Activated CD4-positive, CD25-positive, alpha-beta regulatory T cell treated with anti-CD3 and anti-CD28 coated beads, Interleukin-2, amount 50 U/mL, for 16 hours (primary cell): ENCODE results near the gene PER3.

Source experiments
- DNase-seq: peaks from one replicate; pipeline ENCODE4 v3.0.0-alpha.2; 2020; ENCODE audit warnings: low read depth, low spot score

Gene PER3

DNA sequence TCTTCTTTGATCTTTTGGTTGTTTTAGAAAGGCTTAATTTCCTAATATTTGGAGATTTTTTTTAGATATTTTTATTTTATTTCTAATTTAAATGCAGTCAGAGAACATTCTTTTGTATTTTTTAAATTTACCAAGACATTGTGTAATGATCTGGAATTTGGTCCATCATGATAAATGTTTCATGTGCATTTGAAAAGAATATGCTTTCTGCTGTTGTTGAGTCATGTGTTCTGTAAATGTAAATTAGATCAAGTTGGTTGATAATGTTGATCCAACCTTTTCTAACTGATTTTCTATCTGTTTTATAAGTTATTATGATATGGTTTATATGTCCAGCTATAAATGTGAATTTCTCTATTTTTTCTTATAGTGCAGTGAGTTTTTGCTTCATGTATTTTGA lies 48.9 kb downstream of the PER3 start:
- DNase-seq: no peak

DNA sequence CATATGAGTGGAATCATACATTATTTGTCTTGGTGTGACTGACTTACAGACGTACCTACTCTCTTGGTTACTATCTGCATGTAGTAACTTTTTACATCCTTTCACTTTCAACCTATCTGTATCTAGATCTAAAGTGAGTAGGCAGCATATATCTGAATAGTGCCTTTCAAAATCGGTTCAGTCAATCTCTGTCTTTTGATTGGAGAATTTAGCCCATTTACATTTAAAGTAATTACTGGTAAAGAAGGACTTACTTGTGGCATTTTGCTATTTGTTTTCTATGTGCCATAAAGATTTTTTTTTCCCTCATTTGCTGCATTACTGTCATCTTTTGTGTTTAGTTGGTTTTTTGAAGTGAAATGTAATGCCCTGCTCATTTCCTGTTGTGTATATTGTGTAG lies 54.6 kb downstream of the PER3 start:
- DNase-seq: no peak

DNA sequence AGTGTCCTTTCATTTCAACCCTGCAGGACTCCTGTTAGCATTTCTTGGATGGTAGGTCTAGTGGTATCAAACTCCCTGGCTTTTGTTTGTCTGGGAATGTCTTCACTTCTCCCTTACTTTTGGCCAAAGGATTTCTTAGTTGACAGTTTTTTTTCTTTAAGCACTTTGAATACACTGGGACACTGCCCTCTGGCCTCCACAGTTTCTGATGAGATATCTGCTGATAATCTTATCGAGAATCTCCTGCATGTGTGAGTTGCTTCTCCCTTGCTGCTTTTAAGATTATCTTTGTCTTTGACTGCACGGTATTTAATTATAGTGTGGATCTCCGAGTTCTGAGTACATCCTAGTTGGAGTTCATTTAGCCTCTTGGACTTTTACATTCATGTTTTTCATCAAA lies 55.4 kb downstream of the PER3 start:
- no peak for DNase-seq

DNA sequence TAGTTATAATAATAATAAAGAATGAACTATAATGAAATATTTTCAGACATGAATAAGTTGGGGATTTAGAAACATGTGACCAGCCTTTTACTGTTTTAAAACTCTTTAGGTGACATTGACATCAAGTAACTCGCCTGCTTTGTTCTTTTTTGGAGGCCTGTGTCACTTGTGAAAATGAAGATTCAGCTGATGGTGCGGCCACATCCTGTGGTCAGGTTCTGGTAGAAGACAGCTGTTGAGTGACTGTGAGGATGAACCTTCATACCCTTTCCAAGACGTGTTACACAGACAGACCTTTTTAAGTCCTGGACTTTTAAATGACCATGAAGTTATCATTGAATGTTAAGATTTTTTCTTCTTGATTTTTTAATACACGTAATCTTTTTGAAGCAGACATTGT lies 58.4 kb downstream of the PER3 start:
- no peak for DNase-seq

DNA sequence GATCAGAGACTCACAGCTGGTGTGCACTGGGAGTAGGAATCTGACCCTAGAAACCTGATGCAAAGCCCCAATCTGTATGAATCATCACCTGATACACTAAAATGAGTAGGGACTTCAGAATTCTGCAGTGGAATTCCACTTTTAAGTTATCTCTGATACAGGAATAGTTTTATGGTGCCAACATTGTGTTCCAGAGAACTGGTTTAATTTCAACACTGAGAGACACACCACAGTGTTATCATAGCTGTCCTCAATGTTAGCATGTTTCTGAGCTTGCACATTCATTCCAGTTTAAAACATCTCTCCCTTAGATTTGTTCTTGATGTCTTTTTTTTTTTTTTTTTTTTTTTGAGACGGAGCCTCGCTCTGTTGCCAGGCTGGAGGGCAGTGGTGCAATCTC lies 61.7 kb downstream of the PER3 start:
- no peak for DNase-seq

DNA sequence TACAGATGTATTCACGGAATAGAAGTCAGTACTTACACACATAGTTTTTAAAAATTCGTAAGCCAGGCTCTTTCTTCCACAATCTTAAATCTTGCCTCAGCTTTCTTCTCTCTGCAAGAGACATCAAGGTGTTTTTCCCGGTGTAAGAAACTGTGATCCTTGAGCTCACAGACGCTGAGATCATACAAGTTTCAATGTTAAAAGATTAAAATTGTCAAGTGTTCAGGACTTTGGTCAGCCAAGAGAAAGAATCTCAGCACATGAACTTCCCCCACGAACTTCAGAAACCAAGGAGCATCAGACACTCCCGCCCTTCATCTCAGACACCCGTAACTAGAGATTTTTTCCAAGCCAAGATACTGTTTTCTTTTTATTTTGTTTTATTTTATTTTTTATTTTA lies 62.6 kb downstream of the PER3 start:
- no peak for DNase-seq

DNA sequence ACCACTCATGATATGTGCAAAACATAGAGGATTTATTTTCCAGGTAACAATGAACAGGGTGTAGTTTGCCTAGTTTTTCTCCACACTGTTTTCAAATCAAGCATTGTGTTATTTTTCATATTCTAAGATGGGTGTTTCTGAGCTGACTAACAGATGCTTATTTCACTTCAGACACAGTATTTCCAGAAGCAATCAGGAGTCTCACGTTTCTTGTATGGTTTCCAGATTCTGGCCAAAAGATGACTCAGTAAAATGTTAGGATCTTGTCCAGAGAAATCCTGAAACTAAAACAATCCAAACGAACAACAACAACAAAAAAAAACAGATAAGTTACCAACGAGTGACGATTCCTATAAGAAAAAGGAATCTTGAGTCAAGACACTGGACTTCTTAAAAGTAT lies 63.5 kb downstream of the PER3 start:
- DNase-seq: no peak

DNA sequence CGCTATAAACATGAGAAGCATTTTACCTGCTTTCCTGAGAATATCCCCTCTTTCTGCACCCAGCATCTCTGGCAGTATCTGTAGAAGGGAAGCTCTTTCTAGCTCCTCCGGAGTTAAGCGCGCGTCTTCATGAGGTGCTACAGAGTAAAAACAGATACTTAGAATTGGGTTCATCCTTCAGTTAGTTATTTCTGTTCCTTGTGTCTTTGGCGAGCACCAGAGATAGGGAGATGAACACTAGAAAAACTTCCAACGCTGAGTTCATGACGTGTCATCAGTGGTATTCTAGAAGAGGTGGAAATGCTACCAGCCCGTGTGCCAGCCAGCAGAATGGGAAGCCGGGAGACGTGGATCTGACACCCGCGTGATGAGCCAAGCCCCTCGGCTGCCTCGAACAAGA lies 66.7 kb downstream of the PER3 start:
- no peak for DNase-seq

DNA sequence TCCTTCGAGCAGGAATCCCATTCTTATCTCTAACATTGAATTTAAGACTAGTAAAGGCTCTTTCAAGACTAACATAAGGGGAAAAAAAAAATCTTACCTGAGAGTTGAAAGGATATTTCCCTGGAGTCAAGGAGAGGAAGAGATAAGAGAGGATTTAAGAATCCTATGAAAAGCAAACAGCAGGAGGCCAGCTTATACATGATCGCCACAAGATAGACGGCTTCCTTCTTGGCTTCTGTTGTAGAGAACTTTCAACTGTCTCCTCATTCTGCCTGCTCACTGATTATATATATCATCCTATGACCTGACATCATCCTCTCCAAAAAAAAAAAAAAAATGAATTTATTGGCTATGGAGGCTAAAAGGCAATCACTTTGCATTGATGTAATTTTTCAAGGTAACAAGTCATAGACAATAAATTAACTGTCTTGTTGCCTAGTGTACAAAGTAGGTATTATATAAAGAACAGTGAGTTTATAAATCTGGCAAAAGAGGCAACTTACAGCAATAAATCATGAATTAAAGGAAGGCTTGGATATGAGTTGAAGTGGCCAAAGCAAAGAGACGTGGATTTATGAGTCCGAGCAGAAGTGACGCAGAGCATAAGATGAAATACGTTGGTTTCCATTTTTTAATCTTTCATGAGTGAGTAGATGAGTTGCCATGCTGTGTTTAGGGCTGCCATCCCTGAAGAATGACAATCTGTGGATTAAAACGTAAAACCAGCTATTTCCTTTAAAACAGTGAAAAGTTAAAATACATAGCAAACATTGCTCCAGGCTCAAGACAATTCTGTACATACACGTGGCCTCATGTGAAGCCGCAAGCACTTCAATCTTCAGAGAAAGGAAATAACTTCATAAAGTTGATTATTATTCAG lies 69.0 kb downstream of the PER3 start, which contains the start of gene UTS2:
UTS2 (minus strand) TSS at position 262 of the 880 bp plus-strand sequence; CDS start at position 200, 62 bp downstream.
- DNase-seq: no peak

DNA sequence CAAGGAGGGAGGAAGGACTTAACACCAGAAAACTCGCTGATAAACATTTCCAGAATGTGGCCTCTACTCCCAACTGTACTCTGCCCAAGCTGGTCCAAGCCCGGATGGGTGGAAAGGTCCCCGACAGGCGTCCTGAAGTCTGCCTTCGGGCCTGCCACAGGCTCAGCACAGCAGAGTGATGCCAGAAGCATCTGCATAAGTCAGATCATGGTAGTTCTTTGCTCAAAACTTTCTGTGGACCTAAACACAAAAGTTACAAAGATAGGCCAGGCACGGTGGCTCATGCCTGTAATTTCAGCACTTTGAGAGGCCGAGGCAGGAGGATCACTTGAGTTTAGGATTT lies 69.6 kb downstream of the PER3 start:
- DNase-seq: no peak

DNA sequence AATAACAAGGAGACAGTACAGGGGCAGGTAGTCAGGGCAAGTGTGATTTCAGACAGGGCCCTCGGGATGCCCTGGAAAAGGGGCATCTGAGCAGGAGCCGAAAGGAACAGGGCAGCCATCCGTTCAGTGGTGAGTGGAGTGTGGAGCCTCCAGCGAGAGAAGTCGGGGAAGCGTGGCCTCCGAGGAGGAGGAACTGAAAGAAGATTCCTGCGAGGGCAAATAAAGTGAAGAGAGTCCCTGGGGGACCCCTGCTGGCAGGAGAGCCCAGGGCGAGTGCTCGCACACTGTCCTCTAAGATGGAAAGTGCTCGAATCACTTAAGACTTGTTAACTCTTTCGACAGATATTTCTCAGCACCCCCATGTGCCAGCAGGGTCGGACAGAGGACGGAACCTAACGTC lies 72.3 kb downstream of the PER3 start:
- DNase-seq: no peak

DNA sequence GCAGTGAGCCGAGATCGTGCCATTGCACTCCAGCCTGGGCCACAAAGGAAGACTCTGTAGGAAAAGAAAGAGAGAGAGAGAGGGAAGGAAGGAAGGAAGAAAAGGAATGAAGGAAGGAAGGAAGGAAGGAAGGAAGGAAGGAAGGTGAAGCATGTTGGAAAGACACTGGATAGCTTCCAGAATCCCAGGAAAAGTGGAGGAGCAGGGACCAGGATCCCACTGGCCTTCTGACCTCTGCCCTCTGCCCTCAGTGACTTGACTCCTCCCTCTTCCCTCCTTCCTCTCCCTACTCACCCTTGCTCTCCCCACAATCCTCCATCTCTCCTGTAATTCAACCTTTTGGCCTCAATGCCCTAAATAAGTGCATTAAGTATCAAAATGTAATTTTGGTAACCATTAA lies 72.9 kb downstream of the PER3 start:
- no peak for DNase-seq

DNA sequence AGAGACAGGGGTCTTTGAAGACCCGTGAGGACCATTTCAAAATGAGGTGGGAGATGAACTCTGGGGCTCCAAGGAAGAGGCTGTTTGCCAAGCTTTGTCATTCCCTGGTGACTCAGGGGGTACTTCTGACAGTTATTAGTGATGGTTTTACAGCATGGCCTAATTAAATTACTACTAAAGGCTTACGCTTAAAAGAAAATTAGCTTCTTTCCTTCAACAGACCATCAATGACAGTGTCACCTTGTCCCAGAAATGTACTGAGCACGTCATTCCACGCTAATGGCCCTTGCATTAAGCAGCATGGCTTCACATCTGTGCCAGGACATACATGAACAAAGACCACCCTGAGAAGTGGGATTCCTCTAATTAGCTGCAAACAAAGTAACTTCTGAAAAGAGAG lies 73.9 kb downstream of the PER3 start:
- DNase-seq: no peak

DNA sequence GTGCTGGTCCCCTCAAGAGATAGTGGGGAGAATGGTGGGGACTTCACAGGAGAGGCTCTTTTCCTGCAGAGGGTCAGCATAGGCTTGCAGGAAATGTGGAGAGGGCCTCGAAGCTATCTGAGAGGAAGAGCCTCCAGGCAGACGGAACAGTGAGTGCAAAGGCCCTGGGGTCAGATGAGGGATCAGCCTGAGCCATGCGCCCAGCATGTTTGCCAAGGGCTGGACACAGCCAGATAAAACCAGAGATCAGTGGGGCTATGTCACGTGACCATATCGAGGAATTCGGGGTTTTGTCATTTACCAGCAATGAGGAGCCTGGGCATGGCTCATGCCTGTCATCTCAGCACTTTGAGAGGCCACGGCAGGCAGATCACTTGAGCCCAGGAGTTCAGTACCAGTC lies 75.3 kb downstream of the PER3 start:
- no peak for DNase-seq

DNA sequence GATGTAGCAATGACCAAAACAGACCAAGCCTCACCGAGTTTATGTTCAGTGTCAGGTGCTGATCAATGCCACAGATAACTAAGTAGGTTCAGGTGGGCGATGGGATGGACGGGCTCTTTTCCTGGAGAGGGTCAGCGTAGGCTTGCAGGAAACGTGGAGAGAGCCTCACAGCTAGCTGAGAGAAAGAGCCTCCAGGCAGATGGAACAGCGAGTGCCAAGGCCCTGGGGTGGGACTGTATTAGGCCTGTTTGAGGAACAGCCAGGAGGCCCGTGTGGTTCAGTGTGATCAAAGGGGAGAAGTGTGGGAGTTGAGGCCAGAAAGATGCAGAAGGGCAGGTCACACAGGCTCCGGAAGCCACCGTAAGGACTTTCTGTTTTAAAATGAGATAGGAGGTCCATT lies 76.0 kb downstream of the PER3 start:
- DNase-seq: no peak

DNA sequence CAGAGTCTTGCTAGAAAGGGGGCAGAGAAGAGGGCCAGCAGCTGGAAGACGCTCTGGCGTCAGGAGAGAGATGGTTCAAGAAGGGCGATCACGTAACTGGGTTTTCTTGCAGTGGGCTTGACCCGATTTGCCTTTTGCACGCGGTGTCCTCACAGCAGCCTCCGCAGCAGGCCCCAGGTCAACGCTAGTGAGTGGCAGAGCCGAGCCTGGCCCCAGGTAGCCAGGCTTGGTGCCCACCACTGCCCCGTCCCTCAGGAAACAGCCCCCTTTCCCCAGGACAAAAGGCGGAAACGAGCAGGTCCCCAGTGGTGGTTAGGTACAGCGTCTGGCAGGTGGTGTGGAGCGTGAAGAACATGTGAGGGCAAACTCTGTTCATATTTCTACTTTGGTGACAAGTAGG lies 77.4 kb downstream of the PER3 start:
- no peak for DNase-seq

DNA sequence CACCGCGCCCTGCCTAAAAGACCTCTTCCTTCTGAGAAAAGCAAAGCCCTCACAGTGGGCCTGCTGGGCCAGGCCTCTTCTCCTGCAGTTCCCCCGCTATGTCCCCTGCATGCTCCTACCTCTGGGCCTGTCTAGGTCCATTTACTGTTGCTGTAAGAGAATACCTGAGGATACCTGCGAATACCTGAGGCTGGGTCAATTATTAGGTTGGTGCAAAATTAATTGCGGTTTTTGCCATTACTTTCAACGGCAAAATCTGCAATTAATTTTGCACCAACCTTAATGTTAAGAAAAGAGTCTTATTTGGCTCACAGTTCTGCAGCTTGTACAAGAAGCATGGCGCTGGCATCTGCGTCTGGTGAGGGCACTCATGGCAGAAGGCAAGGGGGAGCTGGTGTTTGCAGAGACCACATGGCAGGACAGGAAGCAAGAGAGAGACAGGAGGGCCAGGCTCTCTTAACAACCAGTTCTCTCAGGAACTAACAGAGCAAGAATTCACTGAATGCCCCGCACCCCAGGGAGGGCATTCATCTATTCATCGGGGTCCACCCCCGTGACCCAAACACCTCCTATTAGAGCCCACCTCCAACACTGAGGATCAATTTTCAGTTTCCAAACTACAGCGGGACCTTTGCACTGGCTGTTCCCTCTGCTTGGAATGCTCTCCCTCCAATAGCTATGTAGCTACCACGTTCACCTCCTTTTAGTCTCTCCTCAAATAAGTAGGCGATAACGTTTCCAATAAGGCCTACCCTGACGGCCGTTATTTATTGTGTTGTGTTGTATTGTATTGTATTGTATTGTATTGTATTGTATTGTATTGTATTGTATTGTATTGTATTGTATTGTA lies 78.3 kb downstream of the PER3 start:
- DNase-seq: no peak

DNA sequence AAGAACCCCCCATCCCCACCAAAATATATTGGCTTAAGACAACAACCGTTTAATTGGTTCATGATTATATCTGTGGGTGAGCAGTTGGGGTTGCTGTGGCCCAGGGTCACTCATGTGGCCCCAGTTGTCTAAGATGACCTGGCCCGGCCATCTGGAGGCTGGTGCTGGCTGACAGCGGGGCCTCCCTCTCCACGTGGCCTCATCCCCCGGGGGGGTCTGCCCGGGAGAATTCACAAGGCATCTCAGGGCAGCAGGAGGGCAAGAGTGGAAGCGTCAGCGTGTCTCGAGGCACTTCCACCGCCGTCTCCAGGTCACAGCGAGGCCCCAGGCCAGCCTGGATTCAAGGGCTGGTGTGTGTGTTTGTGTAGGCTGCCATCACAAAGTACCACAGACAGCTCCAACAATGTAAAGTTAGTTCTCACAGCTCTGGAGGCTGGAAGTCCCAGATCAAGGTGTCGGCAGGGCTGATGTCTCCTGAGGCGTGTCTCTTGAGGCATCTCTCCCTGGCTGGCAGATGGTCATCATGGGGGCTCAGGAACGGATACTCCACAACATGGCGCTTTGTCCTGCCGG lies 79.8 kb downstream of the PER3 start:
- no peak for DNase-seq

DNA sequence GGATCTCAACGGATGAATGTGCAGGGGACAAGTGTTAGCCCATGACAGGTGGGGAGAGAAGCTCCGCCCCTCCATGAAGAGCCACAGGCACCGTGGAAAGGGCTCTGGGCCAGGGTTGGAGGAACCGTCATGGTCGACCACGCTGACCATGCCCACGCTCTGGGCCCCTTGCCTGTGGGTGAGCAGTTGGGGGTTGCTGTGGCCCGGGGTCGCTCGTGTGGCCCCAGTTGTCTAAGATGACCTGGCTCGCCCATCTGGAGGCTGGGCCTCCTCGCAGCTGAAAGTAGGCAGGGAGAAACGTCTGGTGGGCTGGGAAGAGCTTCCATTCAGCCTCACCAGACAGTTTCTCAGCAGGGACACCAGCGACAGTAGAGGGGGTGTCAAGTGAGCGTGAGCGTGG lies 81.9 kb downstream of the PER3 start:
- no peak for DNase-seq

DNA sequence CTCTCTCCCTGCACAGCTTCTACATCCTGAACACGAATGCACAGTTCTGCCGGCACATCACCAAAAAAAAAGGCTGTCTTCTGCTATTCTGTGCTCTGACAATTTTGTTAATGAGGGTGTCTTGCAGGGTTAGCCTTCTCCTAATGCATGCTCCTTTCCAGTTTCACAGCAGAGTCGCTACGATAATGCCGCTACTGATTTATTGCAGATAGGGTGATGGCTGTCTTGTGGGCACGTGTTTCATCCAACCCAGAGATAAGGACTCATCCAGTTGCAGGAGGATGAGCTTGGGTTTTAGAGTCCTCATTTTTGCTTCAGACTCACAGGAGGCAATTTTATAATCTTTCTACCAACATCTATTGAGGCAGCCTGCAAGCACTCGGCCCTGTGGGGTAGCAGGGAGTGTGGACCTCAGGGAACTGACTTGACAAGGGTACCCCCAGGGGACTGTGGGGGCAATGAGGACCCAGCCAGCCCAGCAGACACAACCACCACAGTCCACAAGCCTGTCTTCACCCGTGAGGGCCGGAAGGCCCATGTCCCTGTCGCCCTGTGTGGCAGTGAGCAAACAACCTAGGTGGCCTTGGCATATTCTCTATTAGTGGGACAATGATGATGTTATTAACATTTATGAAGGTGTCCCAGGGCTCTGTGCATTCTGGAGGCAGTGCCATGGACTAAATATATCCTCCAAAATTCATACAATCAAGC lies 84.1 kb downstream of the PER3 start:
- DNase-seq: no peak

DNA sequence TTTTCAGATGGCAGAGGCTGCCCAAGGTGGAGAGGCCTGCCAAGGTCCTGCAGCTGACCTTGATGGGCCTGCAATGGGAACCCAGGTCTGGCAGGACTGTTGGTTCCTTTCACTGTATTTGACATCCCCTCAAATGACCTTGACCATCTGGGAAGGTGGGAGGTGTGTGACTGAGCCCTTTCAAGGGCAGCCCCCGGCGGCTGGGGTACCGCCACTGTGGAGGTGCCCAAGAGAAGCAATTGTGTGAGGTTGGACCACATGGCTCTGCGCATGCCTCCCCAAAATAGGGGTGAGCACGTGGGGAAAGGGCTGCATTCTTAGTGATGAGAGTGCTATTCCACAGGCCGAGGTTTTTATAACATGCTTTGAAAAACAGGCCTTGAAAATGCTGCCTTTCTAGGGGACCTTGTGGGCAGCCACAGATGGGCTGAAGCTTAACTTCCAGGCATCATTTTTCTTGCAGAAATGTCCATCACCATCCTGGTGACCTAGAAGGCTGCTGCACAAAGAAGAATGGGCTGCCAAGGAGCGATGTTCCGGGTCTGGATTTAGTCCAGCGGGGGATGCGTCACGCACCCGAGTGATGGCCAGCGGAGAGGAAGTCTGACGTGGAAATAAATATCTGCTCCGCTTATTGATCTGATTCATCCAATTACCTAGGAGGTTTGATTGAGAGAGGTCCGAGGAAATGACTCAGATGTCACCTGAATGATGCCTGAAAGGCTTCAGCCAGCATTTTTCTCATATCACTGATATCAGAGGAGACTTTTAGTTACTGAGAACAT lies 85.2 kb downstream of the PER3 start:
- DNase-seq: no peak
